Uterus (tissue), 2 donors: Measurements from ENCODE around the gene SARS2.

Source experiments
- CTCF ChIP-seq, 4 experiments: fragments of 200-600 bp in 2 of 4; fragments of 450-650 bp in 2 of 4; sonication (generic) in 2 of 4; IDR thresholded peaks; one replicate each; pipeline ENCODE4 v1.5.1; 2016 to 2019; ENCODE audit warnings: antibody characterized with exemption in 4 of 4, mild to moderate bottlenecking in 2 of 4, moderate library complexity in 1 of 4
- POLR2A ChIP-seq, 2 donors: fragments of 450-650 bp; IDR thresholded peaks; one replicate each; pipeline ENCODE4 v1.6.1; 2016; ENCODE audit warnings: antibody characterized with exemption in 2 of 2, mild to moderate bottlenecking in 1 of 2, moderate library complexity in 1 of 2

- TF ChIP-seq CTCF (IDR thresholded peaks at IDR 0.05) (no peak), POLR2A (IDR thresholded peaks at IDR 0.05) (no peak)
These were observed 23.1 kb upstream of the SARS2 start for GRCh38 chr19:38953677-38954076.
